Neural cell (in vitro differentiated cells): ENCODE measurements around the gene FPGS. TPM values are rescaled to one million over a fixed set of nuclear protein-coding genes. Genes with fewer than 3 reads are reported as not detected.

ENCODE experiments used
- H2AFZ ChIP-seq: fragments of 200-600, 300-800 bp; sonication (generic), shearing (Covaris generic); 2 replicates; pipeline ENCODE4 v1.6.0; 2014; ENCODE audit warnings: low read depth, mild to moderate bottlenecking, antibody characterized with exemption, low read length, moderate library complexity
- H3F3A ChIP-seq: fragments of 200-600 bp; shearing (Covaris generic); 2 replicates; pipeline ENCODE4 v1.6.1; 2016; ENCODE audit warnings: mild to moderate bottlenecking, moderate library complexity, mixed read lengths, antibody characterized with exemption, low read length; ENCODE audit not compliant: insufficient read depth, poor library complexity, severe bottlenecking
- H3K27ac ChIP-seq: fragments of 200-600, 300-800 bp; sonication (generic), shearing (Covaris generic); 2 replicates; pipeline ENCODE4 v1.5.1; 2014; ENCODE audit warnings: mild to moderate bottlenecking, low read length, moderate library complexity
- H3K27me3 ChIP-seq: fragments of 300-800, 200-600 bp; sonication (generic), shearing (Covaris generic); 2 replicates; pipeline ENCODE4 v1.6.0; 2014; ENCODE audit warnings: mild to moderate bottlenecking, low read depth, low read length, moderate library complexity; ENCODE audit not compliant: insufficient read depth
- H3K36me3 ChIP-seq: fragments of 300-800, 200-600 bp; sonication (generic), shearing (Covaris generic); 2 replicates; pipeline ENCODE4 v1.5.1; 2014; ENCODE audit warnings: mild to moderate bottlenecking, antibody characterized with exemption, low read length, moderate library complexity; ENCODE audit not compliant: insufficient read depth
- H3K4me2 ChIP-seq: fragments of 300-800, 200-600 bp; sonication (generic), shearing (Covaris generic); 2 replicates; pipeline ENCODE4 v1.6.0; 2014; ENCODE audit warnings: mild to moderate bottlenecking, low read length
- H3K4me3 ChIP-seq: fragments of 300-800, 200-600 bp; sonication (generic), shearing (Covaris generic); 2 replicates; pipeline ENCODE4 v1.5.1; 2014; ENCODE audit warnings: mild to moderate bottlenecking, low read length, moderate library complexity
- H3K79me2 ChIP-seq: fragments of 200-600 bp; shearing (Covaris generic); replicated peaks from 2 replicates; pipeline ENCODE4 v1.6.0; 2014; ENCODE audit warnings: mild to moderate bottlenecking, low read length, moderate library complexity; ENCODE audit not compliant: insufficient read depth
- H3K9ac ChIP-seq: fragments of 300-800, 200-600 bp; sonication (generic), shearing (Covaris generic); 2 replicates; pipeline ENCODE4 v1.6.1; 2016; ENCODE audit warnings: mild to moderate bottlenecking, low read length, mixed read lengths
- H3K9me2 ChIP-seq: fragments of 200-600 bp; shearing (Covaris generic); 2 replicates; pipeline ENCODE4 v1.6.1; 2016; ENCODE audit warnings: mild to moderate bottlenecking, low read length, mixed read lengths; ENCODE audit not compliant: insufficient read depth
- H3K9me3 ChIP-seq: fragments of 200-600, 300-800 bp; sonication (generic), shearing (Covaris generic); 2 replicates; pipeline ENCODE4 v1.6.1; 2016; ENCODE audit warnings: mild to moderate bottlenecking, mixed run types, low read length, moderate library complexity, mixed read lengths
- H4K20me1 ChIP-seq: fragments of 200-600 bp; shearing (Covaris generic); 2 replicates; pipeline ENCODE4 v1.6.1; 2016; ENCODE audit warnings: mild to moderate bottlenecking, mixed run types; ENCODE audit not compliant: insufficient read depth
- CTCF ChIP-seq: fragments of 450-650 bp; IDR thresholded peaks from 2 replicates; pipeline ENCODE4 v1.5.1; 2014; ENCODE audit warnings: antibody characterized with exemption, mild to moderate bottlenecking, moderate library complexity; ENCODE audit not compliant: poor library complexity, severe bottlenecking
- EP300 ChIP-seq: fragments of 450-650 bp; conservative IDR thresholded peaks from 2 replicates; pipeline ENCODE4 v1.6.1; 2014; ENCODE audit warnings: antibody characterized with exemption, mild to moderate bottlenecking, moderate library complexity; ENCODE audit not compliant: poor library complexity, severe bottlenecking
- EZH2 ChIP-seq: fragments of 200-600, 300-800 bp; shearing (Covaris generic), sonication (generic); IDR thresholded peaks from 2 replicates; pipeline ENCODE4 v1.6.1; 2014; ENCODE audit warnings: antibody characterized with exemption, low read length, borderline replicate concordance, mild to moderate bottlenecking; ENCODE audit not compliant: insufficient read depth, poor library complexity, severe bottlenecking
- MXI1 ChIP-seq: fragments of 450-650 bp; conservative IDR thresholded peaks from 2 replicates; pipeline ENCODE4 v1.6.1; 2014; ENCODE audit warnings: antibody characterized with exemption, mild to moderate bottlenecking; ENCODE audit not compliant: poor library complexity, severe bottlenecking
- POLR2AphosphoS5 ChIP-seq: IDR thresholded peaks from 2 replicates; pipeline ENCODE4 v1.6.1; 2012
- RAD21 ChIP-seq: fragments of 450-650 bp; conservative IDR thresholded peaks from 2 replicates; pipeline ENCODE4 v1.6.1; 2014; ENCODE audit warnings: antibody characterized with exemption, mild to moderate bottlenecking, moderate library complexity
- SMC3 ChIP-seq: fragments of 450-650 bp; conservative IDR thresholded peaks from 2 replicates; pipeline ENCODE4 v1.6.1; 2014; ENCODE audit warnings: antibody characterized with exemption, mild to moderate bottlenecking, moderate library complexity; ENCODE audit not compliant: poor library complexity
- TAF1 ChIP-seq: IDR thresholded peaks from 2 replicates; pipeline ENCODE4 v1.6.1; 2012; ENCODE audit warnings: low read depth
- polyA plus RNA-seq: library from polyadenylated mRNA; depleted of rRNA; stranded (reverse); fragments of >200 nt; gene quantifications from 2 replicates; pipeline ENCODE4 v1.2.3, GENCODE V29; 2014
- TF ChIP-seq, protein P1 (sequence below): IDR thresholded peaks from 2 replicates; pipeline ENCODE4 v1.6.1; 2012; ENCODE audit warnings: borderline replicate concordance

The FPGS gene
- polyA plus RNA-seq, 1 donor from 2014 or later = 38.4 TPM

- Histone ChIP-seq H3K27ac (no peak overlapping the region), H2AFZ (no peak overlapping the region), H3K79me2 (no peaks in the 10 kb centered on the region), H4K20me1 (no peaks in the 10 kb centered on the region), H3K4me2 (no peak overlapping the region), H3K9ac (no peak overlapping the region), H3K27me3 (no peaks in the 10 kb centered on the region), H3K4me3 (no peak overlapping the region), H3K36me3 (no peaks in the 10 kb centered on the region), H3K9me3 (no peaks in the 10 kb centered on the region), H3K9me2 (no peaks in the 10 kb centered on the region), H3F3A (no peaks in the 10 kb centered on the region)
- no peak for TF ChIP-seq CTCF
- TF ChIP-seq POLR2AphosphoS5 = no peak
- no peak for TF ChIP-seq RAD21
- no peak for TF ChIP-seq EP300
- TF ChIP-seq MXI1 = no peak
- no peak for TF ChIP-seq SMC3
- TF ChIP-seq EZH2 = no peak
- TF ChIP-seq, protein P1, sequence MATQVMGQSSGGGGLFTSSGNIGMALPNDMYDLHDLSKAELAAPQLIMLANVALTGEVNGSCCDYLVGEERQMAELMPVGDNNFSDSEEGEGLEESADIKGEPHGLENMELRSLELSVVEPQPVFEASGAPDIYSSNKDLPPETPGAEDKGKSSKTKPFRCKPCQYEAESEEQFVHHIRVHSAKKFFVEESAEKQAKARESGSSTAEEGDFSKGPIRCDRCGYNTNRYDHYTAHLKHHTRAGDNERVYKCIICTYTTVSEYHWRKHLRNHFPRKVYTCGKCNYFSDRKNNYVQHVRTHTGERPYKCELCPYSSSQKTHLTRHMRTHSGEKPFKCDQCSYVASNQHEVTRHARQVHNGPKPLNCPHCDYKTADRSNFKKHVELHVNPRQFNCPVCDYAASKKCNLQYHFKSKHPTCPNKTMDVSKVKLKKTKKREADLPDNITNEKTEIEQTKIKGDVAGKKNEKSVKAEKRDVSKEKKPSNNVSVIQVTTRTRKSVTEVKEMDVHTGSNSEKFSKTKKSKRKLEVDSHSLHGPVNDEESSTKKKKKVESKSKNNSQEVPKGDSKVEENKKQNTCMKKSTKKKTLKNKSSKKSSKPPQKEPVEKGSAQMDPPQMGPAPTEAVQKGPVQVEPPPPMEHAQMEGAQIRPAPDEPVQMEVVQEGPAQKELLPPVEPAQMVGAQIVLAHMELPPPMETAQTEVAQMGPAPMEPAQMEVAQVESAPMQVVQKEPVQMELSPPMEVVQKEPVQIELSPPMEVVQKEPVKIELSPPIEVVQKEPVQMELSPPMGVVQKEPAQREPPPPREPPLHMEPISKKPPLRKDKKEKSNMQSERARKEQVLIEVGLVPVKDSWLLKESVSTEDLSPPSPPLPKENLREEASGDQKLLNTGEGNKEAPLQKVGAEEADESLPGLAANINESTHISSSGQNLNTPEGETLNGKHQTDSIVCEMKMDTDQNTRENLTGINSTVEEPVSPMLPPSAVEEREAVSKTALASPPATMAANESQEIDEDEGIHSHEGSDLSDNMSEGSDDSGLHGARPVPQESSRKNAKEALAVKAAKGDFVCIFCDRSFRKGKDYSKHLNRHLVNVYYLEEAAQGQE = no peak
- no peak for TF ChIP-seq TAF1
These were observed 35.8 kb downstream of the FPGS start for GRCh38 chr9:127838375-127839078.

GRCh38 chr9:127841087-127841835 lies 38.6 kb downstream of the FPGS start:
- no peaks in the 10 kb centered on the region for H3F3A ChIP-seq
- H4K20me1 ChIP-seq = no peaks in the 10 kb centered on the region
- no peak overlapping the region for H3K9ac ChIP-seq
- H3K79me2 ChIP-seq = no peaks in the 10 kb centered on the region
- H2AFZ ChIP-seq = no peak overlapping the region
- no peaks in the 10 kb centered on the region for H3K9me2 ChIP-seq
- H3K27me3 ChIP-seq = no peaks in the 10 kb centered on the region
- no peak overlapping the region for H3K4me2 ChIP-seq
- TF ChIP-seq POLR2AphosphoS5 (no peak), MXI1 (no peak), TAF1 (no peak), EZH2 (no peak)
- TF ChIP-seq, protein P1 = no peak
- no peaks in the 10 kb centered on the region for H3K36me3 ChIP-seq
- H3K9me3 ChIP-seq = no peaks in the 10 kb centered on the region
- no peak overlapping the region for H3K4me3 ChIP-seq
- no peak overlapping the region for H3K27ac ChIP-seq
